CD4-positive, alpha-beta T cell treated with Interleukin-6 at 100 ng/mL for 8 hours (primary cell): Measurements from ENCODE around the gene OTX2.

Experiments
- DNase-seq: peaks from one replicate; pipeline ENCODE4 v3.0.0-alpha.2; 2020; ENCODE audit warnings: mixed read lengths, low spot score

The OTX2 gene

GRCh38 chr14:56810147-56810719 lies at the start of gene OTX2:
Gene OTX2, minus strand, starts transcription at chr14:56810479. Its CDS starts 5,023 bp downstream, at chr14:56805456.
- no peak for DNase-seq

- DNase-seq, result no peak
Observed at GRCh38 chr14:56858422-56858821, 48.1 kb upstream of the OTX2 start.

GRCh38 chr14:56857216-56857615 lies 46.9 kb upstream of the OTX2 start:
- DNase-seq, result no peak

GRCh38 chr14:56855891-56856461 lies 45.7 kb upstream of the OTX2 start:
- DNase-seq, result no peak

- no peak for DNase-seq
Observed at GRCh38 chr14:56854325-56854724, 44.0 kb upstream of the OTX2 start.

GRCh38 chr14:56846970-56847930 lies 37.0 kb upstream of the OTX2 start:
- no peak for DNase-seq

- DNase-seq, result no peak
Observed at GRCh38 chr14:56844406-56845002, 34.2 kb upstream of the OTX2 start.

GRCh38 chr14:56841611-56842010 lies 31.3 kb upstream of the OTX2 start:
- DNase-seq, result no peak

- no peak for DNase-seq
Observed at GRCh38 chr14:56840221-56840620, 29.9 kb upstream of the OTX2 start.

GRCh38 chr14:56829151-56829550 lies 18.9 kb upstream of the OTX2 start:
- DNase-seq, result no peak

- no peak for DNase-seq
Observed at GRCh38 chr14:56826214-56826613, 15.9 kb upstream of the OTX2 start.

- no peak for DNase-seq
Observed at GRCh38 chr14:56821805-56822610, 11.7 kb upstream of the OTX2 start.

- no peak for DNase-seq
Observed at GRCh38 chr14:56821177-56821576, 10.9 kb upstream of the OTX2 start.

- DNase-seq, result no peak
Observed at GRCh38 chr14:56817396-56817921, 7.2 kb upstream of the OTX2 start.

GRCh38 chr14:56816574-56817391 lies 6.5 kb upstream of the OTX2 start:
- no peak for DNase-seq

GRCh38 chr14:56815745-56816144 lies 5.5 kb upstream of the OTX2 start:
- no peak for DNase-seq

GRCh38 chr14:56814969-56815700 lies 4.9 kb upstream of the OTX2 start:
- no peak for DNase-seq

- DNase-seq, result no peak
Observed at GRCh38 chr14:56814519-56814959, 4.3 kb upstream of the OTX2 start.

- no peak for DNase-seq
Observed at GRCh38 chr14:56813143-56813551, 2.9 kb upstream of the OTX2 start.
